SK-N-SH treated with all-trans-retinoic acid at 6 μM for 48 hours (cell line): ENCODE measurements around the gene ACOX3.

Experiments used
- ATAC-seq: fragments of 200-7000 bp; cut with Tn5 transposase; 3 replicates; pipeline ENCODE4 v1.9.1; 2020; ENCODE audit warnings: mild to moderate bottlenecking, moderate library complexity
- ARNTL ChIP-seq: fragments of 450-650 bp; formaldehyde crosslinking; IDR thresholded peaks from 2 replicates; pipeline ENCODE4 v1.5.0; 2020; ENCODE audit warnings: low read depth, mild to moderate bottlenecking, moderate library complexity, borderline replicate concordance
- BACH2 ChIP-seq: fragments of 250-450 bp; sonication (Bioruptor Pico); IDR thresholded peaks from 2 replicates; pipeline ENCODE4 v1.9.0; 2021; ENCODE audit warnings: mild to moderate bottlenecking, borderline replicate concordance
- CSDC2 ChIP-seq: fragments of 250-450 bp; sonication (Bioruptor Pico); IDR thresholded peaks from 2 replicates; pipeline ENCODE4 v1.5.0; 2020; ENCODE audit warnings: mild to moderate bottlenecking, moderate library complexity
- ESRRG ChIP-seq: fragments of 250-450 bp; sonication (Bioruptor Pico); IDR thresholded peaks from 2 replicates; pipeline ENCODE4 v1.6.1; 2021; ENCODE audit warnings: mild to moderate bottlenecking
- GLIS3 ChIP-seq: fragments of 250-450 bp; sonication (Bioruptor Pico); IDR thresholded peaks from 2 replicates; pipeline ENCODE4 v1.5.0; 2020; ENCODE audit warnings: mild to moderate bottlenecking, moderate library complexity
- ISL1 ChIP-seq: fragments of 250-450 bp; sonication (Bioruptor Pico); IDR thresholded peaks from 2 replicates; pipeline ENCODE4 v2.1.2; 2022; ENCODE audit warnings: mild to moderate bottlenecking, moderate library complexity
- OSR1 ChIP-seq: fragments of 250-450 bp; sonication (Bioruptor Pico); IDR thresholded peaks from 2 replicates; pipeline ENCODE4 v1.8.0; 2022; ENCODE audit warnings: moderate library complexity, mild to moderate bottlenecking, inconsistent platforms
- POU6F1 ChIP-seq: fragments of 250-450 bp; sonication (Bioruptor Pico); IDR thresholded peaks from 2 replicates; pipeline ENCODE4 v1.8.0; 2021; ENCODE audit warnings: low read depth, mild to moderate bottlenecking, moderate library complexity, borderline replicate concordance
- PPARA ChIP-seq: fragments of 250-450 bp; sonication (Bioruptor Pico); IDR thresholded peaks from 2 replicates; pipeline ENCODE4 v1.5.0; 2020; ENCODE audit warnings: mild to moderate bottlenecking, borderline replicate concordance
- RARB ChIP-seq: fragments of 250-450 bp; sonication (Bioruptor Pico); IDR thresholded peaks from 2 replicates; pipeline ENCODE4 v1.8.0; 2021; ENCODE audit warnings: mild to moderate bottlenecking, moderate library complexity
- SNAI2 ChIP-seq: fragments of 250-450 bp; sonication (Bioruptor Pico); IDR thresholded peaks from 2 replicates; pipeline ENCODE4 v1.5.0; 2020; ENCODE audit warnings: mild to moderate bottlenecking, moderate library complexity
- TCF4 ChIP-seq: fragments of 250-450 bp; sonication (Bioruptor Pico); IDR thresholded peaks from 2 replicates; pipeline ENCODE4 v1.8.0; 2021; ENCODE audit warnings: mild to moderate bottlenecking, moderate library complexity, borderline replicate concordance
- TOX ChIP-seq: fragments of 250-450 bp; sonication (Bioruptor Pico); IDR thresholded peaks from 2 replicates; pipeline ENCODE4 v1.8.0; 2021; ENCODE audit warnings: mild to moderate bottlenecking, moderate library complexity, borderline replicate concordance
- ZC3H10 ChIP-seq: fragments of 250-450 bp; sonication (Bioruptor Pico); IDR thresholded peaks from 2 replicates; pipeline ENCODE4 v1.5.1; 2021; ENCODE audit warnings: mild to moderate bottlenecking, moderate library complexity
- ZFP3 ChIP-seq: fragments of 250-450 bp; sonication (Bioruptor Pico); IDR thresholded peaks from 2 replicates; pipeline ENCODE4 v1.5.0; 2020; ENCODE audit warnings: mild to moderate bottlenecking, moderate library complexity
- ZFP30 ChIP-seq: fragments of 450-650 bp; formaldehyde crosslinking; IDR thresholded peaks from 2 replicates; pipeline ENCODE4 v1.5.0; 2022; ENCODE audit warnings: mild to moderate bottlenecking, moderate library complexity
- ZNF565 ChIP-seq: fragments of 450-650 bp; formaldehyde crosslinking; conservative IDR thresholded peaks from 2 replicates; pipeline ENCODE4 v1.5.0; 2020; ENCODE audit warnings: low read depth, mild to moderate bottlenecking, moderate library complexity
- ZNF70 ChIP-seq: fragments of 450-650 bp; formaldehyde crosslinking; IDR thresholded peaks from 2 replicates; pipeline ENCODE4 v1.5.0; 2020; ENCODE audit warnings: mild to moderate bottlenecking, moderate library complexity
- ZNF8 ChIP-seq: fragments of 450-650 bp; formaldehyde crosslinking; IDR thresholded peaks from 2 replicates; pipeline ENCODE4 v1.5.0; 2020; ENCODE audit warnings: mild to moderate bottlenecking, moderate library complexity
- TF ChIP-seq, protein P1 (sequence below): fragments of 250-450 bp; sonication (Bioruptor Pico); IDR thresholded peaks from 2 replicates; pipeline ENCODE4 v1.5.1; 2020; ENCODE audit warnings: low read depth, mild to moderate bottlenecking, moderate library complexity
- TF ChIP-seq, protein P2 (sequence below): fragments of 250-450 bp; sonication (Bioruptor Pico); IDR thresholded peaks from 2 replicates; pipeline ENCODE4 v1.8.0; 2020; ENCODE audit warnings: mild to moderate bottlenecking, moderate library complexity, borderline replicate concordance

The ACOX3 gene

DNA sequence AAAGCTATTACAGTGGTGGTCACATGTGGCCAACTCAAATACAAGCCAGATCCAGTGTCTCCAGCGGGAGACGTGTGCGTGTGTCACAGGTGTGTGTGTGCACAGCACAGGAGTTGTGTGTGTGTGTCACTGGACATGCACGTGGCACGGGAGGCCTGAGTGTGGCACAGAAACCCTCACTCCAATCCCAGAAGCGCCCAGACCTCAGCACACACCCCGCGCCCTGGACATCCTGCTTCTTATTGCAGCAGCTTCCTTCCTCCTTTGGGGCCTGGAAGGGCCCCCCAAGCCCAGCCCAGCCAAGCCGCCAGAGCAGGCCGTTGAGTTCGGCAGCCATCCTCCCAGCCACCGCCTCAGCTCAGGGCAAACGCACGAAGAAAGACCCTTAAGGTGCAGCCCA lies 37.9 kb downstream of the ACOX3 start:
- TF ChIP-seq ZFP3 (CRISPR knock-in tag) = no peak
- TF ChIP-seq, protein P1, sequence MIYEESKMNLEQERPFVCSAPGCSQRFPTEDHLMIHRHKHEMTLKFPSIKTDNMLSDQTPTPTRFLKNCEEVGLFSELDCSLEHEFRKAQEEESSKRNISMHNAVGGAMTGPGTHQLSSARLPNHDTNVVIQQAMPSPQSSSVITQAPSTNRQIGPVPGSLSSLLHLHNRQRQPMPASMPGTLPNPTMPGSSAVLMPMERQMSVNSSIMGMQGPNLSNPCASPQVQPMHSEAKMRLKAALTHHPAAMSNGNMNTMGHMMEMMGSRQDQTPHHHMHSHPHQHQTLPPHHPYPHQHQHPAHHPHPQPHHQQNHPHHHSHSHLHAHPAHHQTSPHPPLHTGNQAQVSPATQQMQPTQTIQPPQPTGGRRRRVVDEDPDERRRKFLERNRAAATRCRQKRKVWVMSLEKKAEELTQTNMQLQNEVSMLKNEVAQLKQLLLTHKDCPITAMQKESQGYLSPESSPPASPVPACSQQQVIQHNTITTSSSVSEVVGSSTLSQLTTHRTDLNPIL (CRISPR knock-in tag) = no peak
- TF ChIP-seq, protein P2, sequence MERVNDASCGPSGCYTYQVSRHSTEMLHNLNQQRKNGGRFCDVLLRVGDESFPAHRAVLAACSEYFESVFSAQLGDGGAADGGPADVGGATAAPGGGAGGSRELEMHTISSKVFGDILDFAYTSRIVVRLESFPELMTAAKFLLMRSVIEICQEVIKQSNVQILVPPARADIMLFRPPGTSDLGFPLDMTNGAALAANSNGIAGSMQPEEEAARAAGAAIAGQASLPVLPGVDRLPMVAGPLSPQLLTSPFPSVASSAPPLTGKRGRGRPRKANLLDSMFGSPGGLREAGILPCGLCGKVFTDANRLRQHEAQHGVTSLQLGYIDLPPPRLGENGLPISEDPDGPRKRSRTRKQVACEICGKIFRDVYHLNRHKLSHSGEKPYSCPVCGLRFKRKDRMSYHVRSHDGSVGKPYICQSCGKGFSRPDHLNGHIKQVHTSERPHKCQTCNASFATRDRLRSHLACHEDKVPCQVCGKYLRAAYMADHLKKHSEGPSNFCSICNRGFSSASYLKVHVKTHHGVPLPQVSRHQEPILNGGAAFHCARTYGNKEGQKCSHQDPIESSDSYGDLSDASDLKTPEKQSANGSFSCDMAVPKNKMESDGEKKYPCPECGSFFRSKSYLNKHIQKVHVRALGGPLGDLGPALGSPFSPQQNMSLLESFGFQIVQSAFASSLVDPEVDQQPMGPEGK (CRISPR knock-in tag) = no peak
- TF ChIP-seq ARNTL (CRISPR knock-in tag) = no peak
- TF ChIP-seq CSDC2 (CRISPR knock-in tag) = no peak
- no peak for TF ChIP-seq PPARA (CRISPR knock-in tag)
- no peak for ATAC-seq

- TF ChIP-seq, protein P2 (CRISPR knock-in tag) = no peak
- TF ChIP-seq RARB (CRISPR knock-in tag) = no peak
- no peak for TF ChIP-seq OSR1 (CRISPR knock-in tag)
- TF ChIP-seq ARNTL (CRISPR knock-in tag) = no peak
- no peak for TF ChIP-seq ZFP3 (CRISPR knock-in tag)
- no peak for TF ChIP-seq ZC3H10 (CRISPR knock-in tag)
- no peak for TF ChIP-seq ZNF8 (CRISPR knock-in tag)
- TF ChIP-seq CSDC2 (CRISPR knock-in tag) = no peak
- no peak for TF ChIP-seq TCF4 (CRISPR knock-in tag)
- no peak for TF ChIP-seq SNAI2 (CRISPR knock-in tag)
- no peak for TF ChIP-seq ISL1 (CRISPR knock-in tag)
- TF ChIP-seq ZFP30 = no peak
- no peak for TF ChIP-seq PPARA (CRISPR knock-in tag)
- no peak for TF ChIP-seq ZNF70 (CRISPR knock-in tag)
- TF ChIP-seq GLIS3 (CRISPR knock-in tag) = no peak
- TF ChIP-seq BACH2 = no peak
- no peak for TF ChIP-seq ZNF565 (CRISPR knock-in tag)
- ATAC-seq = no peak
Measured at GRCh38 chr4:8402181-8402597, 38.3 kb downstream of the ACOX3 start.

GRCh38 chr4:8401665-8402064 lies 38.9 kb downstream of the ACOX3 start:
- no peak for TF ChIP-seq ESRRG (CRISPR knock-in tag)
- no peak for TF ChIP-seq TOX (CRISPR knock-in tag)
- no peak for TF ChIP-seq POU6F1 (CRISPR knock-in tag)
- no peak for TF ChIP-seq ZC3H10 (CRISPR knock-in tag)
- no peak for TF ChIP-seq GLIS3 (CRISPR knock-in tag)
- TF ChIP-seq TCF4 (CRISPR knock-in tag) = no peak
- no peak for TF ChIP-seq SNAI2 (CRISPR knock-in tag)
- TF ChIP-seq ZNF8 (CRISPR knock-in tag) = no peak
- no peak for TF ChIP-seq ARNTL (CRISPR knock-in tag)
- no peak for TF ChIP-seq RARB (CRISPR knock-in tag)
- TF ChIP-seq, protein P1 (CRISPR knock-in tag) = no peak
- ATAC-seq = no peak
